GM12892 (cell line): ENCODE data around the gene PCNX4.

Source experiments
- POLR2A ChIP-seq: IDR thresholded peaks from 2 replicates; pipeline ENCODE4 v1.6.1; 2011; ENCODE audit warnings: low read depth, low read length, control low read depth
- POLR2AphosphoS5 ChIP-seq: IDR thresholded peaks from 2 replicates; pipeline ENCODE4 v1.6.1; 2011; ENCODE audit warnings: low read depth, low read length, control low read depth
- TAF1 ChIP-seq: IDR thresholded peaks from 2 replicates; pipeline ENCODE4 v1.6.1; 2011; ENCODE audit warnings: low read depth, mild to moderate bottlenecking, control low read depth, low read length, borderline replicate concordance

DNA sequence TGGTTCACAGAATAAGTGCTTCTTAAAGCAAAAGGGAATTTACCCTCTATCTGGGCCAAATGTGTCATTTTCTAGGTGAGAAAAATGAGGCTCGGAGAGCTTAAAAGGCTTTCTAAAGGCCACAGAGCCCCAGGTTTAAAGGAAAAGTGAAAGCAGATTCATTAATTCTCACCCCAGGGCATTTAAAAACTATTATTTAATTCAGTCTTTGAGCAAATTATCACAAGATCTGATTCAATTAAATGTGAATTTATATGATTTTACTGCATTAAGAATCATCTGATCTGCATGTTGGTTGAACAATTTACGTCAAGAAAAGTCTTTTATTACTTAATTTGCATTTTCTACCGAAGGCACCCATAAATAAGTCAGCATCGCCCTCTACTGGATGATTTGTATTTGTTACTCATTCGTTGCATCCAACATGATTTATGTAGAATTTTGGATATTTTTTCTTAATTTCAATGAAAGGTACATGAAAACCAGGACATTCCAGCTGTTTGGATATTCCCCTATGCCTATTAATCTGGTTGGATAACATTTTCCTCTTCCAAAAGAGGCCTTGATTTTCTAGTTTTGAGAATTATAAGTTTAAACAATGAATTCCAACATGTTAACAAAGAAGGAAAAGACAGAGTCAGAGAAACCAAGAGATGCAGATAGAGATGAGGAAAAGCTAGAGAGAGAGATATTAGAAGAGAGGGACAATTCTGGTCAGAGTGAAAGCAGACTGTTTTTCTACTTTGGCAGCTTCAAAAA, 92.6 kb downstream of the PCNX4 start:
- TF ChIP-seq POLR2A (no peak), POLR2AphosphoS5 (no peak), TAF1 (no peak)
